PFSK-1 (cell line): Measurements from ENCODE around the gene PICALM.
A peak's percentile ranks its signal among the peaks of the same experiment; 100 is the strongest.

ENCODE experiments used
- FOXP2 ChIP-seq: optimal IDR thresholded peaks from 2 replicates; pipeline ENCODE3; 2011; ENCODE audit warnings: borderline replicate concordance, control low read depth, inconsistent platforms; ENCODE audit not compliant: insufficient read depth; ENCODE audit errors: extremely low read length, extremely low read depth
- POLR2AphosphoS5 ChIP-seq: IDR thresholded peaks from 2 replicates; pipeline ENCODE4 v1.6.1; 2012; ENCODE audit warnings: low read depth, mild to moderate bottlenecking, control low read depth, low read length, moderate library complexity
- SIN3A ChIP-seq: IDR thresholded peaks from 2 replicates; pipeline ENCODE4 v1.6.1; 2012; ENCODE audit warnings: mild to moderate bottlenecking, low read length, moderate library complexity, borderline replicate concordance; ENCODE audit not compliant: insufficient read depth
- TAF1 ChIP-seq: IDR thresholded peaks from 2 replicates; pipeline ENCODE4 v1.6.1; 2012; ENCODE audit warnings: low read length, control low read depth, borderline replicate concordance; ENCODE audit not compliant: insufficient read depth
- TF ChIP-seq, protein P1 (sequence below), 2 experiments: IDR thresholded peaks; 2 replicates each; pipeline versions ENCODE4 v1.6.1 to v1.8.0; 2011 to 2012; ENCODE audit warnings: low read depth in 2 of 2, low read length in 2 of 2, control low read depth in 1 of 2, inconsistent platforms in 1 of 2, mild to moderate bottlenecking in 1 of 2, moderate library complexity in 1 of 2; ENCODE audit not compliant: insufficient read depth in 1 of 2

PICALM gene

GRCh38 chr11:85941380-85941973 lies 127.4 kb downstream of the PICALM start:
- TF ChIP-seq, protein P1, sequence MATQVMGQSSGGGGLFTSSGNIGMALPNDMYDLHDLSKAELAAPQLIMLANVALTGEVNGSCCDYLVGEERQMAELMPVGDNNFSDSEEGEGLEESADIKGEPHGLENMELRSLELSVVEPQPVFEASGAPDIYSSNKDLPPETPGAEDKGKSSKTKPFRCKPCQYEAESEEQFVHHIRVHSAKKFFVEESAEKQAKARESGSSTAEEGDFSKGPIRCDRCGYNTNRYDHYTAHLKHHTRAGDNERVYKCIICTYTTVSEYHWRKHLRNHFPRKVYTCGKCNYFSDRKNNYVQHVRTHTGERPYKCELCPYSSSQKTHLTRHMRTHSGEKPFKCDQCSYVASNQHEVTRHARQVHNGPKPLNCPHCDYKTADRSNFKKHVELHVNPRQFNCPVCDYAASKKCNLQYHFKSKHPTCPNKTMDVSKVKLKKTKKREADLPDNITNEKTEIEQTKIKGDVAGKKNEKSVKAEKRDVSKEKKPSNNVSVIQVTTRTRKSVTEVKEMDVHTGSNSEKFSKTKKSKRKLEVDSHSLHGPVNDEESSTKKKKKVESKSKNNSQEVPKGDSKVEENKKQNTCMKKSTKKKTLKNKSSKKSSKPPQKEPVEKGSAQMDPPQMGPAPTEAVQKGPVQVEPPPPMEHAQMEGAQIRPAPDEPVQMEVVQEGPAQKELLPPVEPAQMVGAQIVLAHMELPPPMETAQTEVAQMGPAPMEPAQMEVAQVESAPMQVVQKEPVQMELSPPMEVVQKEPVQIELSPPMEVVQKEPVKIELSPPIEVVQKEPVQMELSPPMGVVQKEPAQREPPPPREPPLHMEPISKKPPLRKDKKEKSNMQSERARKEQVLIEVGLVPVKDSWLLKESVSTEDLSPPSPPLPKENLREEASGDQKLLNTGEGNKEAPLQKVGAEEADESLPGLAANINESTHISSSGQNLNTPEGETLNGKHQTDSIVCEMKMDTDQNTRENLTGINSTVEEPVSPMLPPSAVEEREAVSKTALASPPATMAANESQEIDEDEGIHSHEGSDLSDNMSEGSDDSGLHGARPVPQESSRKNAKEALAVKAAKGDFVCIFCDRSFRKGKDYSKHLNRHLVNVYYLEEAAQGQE (IDR thresholded peaks at IDR 0.05; ENCODE audit: insufficient read depth in 1 of 2, low read depth in 2 of 2, low read length in 2 of 2) = peak in 1 of 2 experiments; percentile 77; a peak in 2 of 4 replicates
- no peak for TF ChIP-seq FOXP2
- TF ChIP-seq SIN3A = no peak

GRCh38 chr11:85939099-85940015 lies 129.5 kb downstream of the PICALM start:
- TF ChIP-seq SIN3A = no peak
- TF ChIP-seq TAF1 = no peak
- no peak for TF ChIP-seq FOXP2
- no peak for TF ChIP-seq POLR2AphosphoS5
- TF ChIP-seq, protein P1 (IDR thresholded peaks at IDR 0.05; ENCODE audit: insufficient read depth in 1 of 2, low read depth in 2 of 2, low read length in 2 of 2) = no peak

DNA sequence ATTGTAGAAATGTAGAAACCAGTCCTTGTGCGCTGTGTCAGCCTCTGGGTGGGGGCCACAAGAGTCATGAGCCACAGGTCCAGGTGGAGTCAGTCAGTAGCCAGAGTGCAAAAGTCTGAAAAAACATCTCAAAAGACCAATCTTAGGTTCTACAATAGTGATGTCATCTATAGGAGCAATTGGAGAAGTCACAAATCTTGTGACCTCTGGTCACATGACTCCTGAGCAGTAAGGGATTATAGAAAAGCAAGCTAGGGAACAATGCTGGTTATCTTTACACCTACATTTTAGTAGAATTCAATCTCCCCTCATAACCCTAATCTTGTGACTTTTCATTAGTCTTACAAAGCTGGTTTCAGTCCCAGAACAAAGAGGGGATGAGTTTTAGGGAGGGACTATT lies 131.0 kb downstream of the PICALM start:
- TF ChIP-seq TAF1 (no peak), SIN3A (no peak), FOXP2 (no peak), POLR2AphosphoS5 (no peak)
- TF ChIP-seq, protein P1 (IDR thresholded peaks at IDR 0.05; ENCODE audit: insufficient read depth in 1 of 2, low read depth in 2 of 2, low read length in 2 of 2) = no peak

DNA sequence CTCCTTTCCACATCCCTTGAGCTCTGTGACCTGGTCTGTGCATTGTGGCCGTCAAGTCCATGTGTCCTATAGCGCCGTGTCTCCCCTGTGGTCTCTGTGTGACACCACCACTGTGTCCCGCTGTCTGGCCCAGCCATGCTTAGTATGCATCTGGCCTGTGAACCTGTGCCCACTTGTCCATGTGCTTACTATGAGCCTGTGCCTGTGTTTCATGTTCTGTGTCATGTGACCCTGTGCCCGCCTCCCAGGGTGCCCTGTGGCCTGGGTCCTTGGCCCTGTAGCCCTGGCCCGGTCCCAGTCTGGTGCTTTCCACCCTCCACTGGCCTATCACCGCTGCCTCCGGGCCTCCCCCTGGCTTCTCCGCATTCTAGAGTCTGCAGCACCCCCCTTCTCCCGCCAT lies 133.1 kb downstream of the PICALM start:
- no peak for TF ChIP-seq TAF1
- TF ChIP-seq FOXP2 = no peak
- no peak for TF ChIP-seq SIN3A
- TF ChIP-seq, protein P1 (IDR thresholded peaks at IDR 0.05; ENCODE audit: insufficient read depth in 1 of 2, low read depth in 2 of 2, low read length in 2 of 2) = no peak
- no peak for TF ChIP-seq POLR2AphosphoS5

DNA sequence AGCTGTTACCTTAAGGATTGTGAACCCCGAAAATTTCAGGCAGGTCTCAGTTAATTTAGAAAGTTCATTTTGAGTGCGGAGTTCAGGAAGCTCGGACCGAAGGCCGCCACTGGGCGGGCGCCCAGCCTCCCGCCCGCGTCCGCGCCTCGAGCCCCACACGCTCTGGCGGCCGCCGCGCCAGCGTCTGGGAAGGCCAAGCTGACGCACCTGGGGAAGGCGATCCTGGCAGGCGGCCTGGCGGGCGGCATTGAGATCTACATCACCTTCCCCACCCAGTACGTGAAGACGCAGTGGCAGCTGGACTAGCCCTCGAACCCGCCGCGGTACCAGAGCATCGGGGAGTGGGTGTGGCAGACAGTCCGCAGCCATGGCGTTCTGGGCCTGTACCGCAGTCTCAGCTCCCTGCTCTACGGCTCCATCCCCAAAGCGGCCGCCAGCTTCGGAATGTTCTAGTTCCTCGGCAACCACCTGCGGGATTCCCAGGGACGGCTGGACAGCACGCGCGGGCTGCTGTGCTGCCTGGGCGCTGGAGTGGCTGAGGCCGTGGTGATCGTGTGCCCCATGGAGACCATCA lies 134.2 kb downstream of the PICALM start:
- no peak for TF ChIP-seq TAF1
- TF ChIP-seq, protein P1 (IDR thresholded peaks at IDR 0.05; ENCODE audit: insufficient read depth in 1 of 2, low read depth in 2 of 2, low read length in 2 of 2) = no peak
- no peak for TF ChIP-seq FOXP2
- no peak for TF ChIP-seq POLR2AphosphoS5
- TF ChIP-seq SIN3A = no peak
